MV-4-11 (cell line): ENCODE results near the gene PPP1R27.

Experiments used
- DNase-seq: peaks from one replicate; lab custom pipeline; 2025; lab: John Stamatoyannopoulos, UW

Gene PPP1R27

GRCh38 chr17:81834831-81835267 is at the start of gene PPP1R27:
Gene PPP1R27 (minus strand): TSS chr17:81835050. CDS start chr17:81834953, 97 bp downstream.
- DNase-seq = peak; percentile 79

- DNase-seq = no peak
Measured at GRCh38 chr17:81884520-81884919, 49.7 kb upstream of the PPP1R27 start.

GRCh38 chr17:81879121-81879520 is 44.3 kb upstream of the PPP1R27 start:
- DNase-seq = no peak

- no peak for DNase-seq
Measured at GRCh38 chr17:81878294-81878693, 43.4 kb upstream of the PPP1R27 start.

GRCh38 chr17:81877569-81877968 is 42.7 kb upstream of the PPP1R27 start:
- no peak for DNase-seq

GRCh38 chr17:81871387-81872230 is 36.8 kb upstream of the PPP1R27 start:
- DNase-seq = peak; percentile 78

- no peak for DNase-seq
Measured at GRCh38 chr17:81870981-81871386, 36.1 kb upstream of the PPP1R27 start, which contains the start of gene ARHGDIA. Gene ARHGDIA (minus strand): TSS chr17:81871337. CDS start chr17:81869930, 1,407 bp downstream.

- peak; percentile 15 for DNase-seq
Measured at GRCh38 chr17:81870131-81870980, 35.5 kb upstream of the PPP1R27 start.

- DNase-seq = peak; percentile 23
Measured at GRCh38 chr17:81869221-81870130, 34.6 kb upstream of the PPP1R27 start.

GRCh38 chr17:81868674-81869220 is 33.9 kb upstream of the PPP1R27 start:
- no peak for DNase-seq

GRCh38 chr17:81867991-81868673 is 33.3 kb upstream of the PPP1R27 start:
- DNase-seq = no peak

- DNase-seq = peak; percentile 61
Measured at GRCh38 chr17:81867170-81867990, 32.5 kb upstream of the PPP1R27 start.

GRCh38 chr17:81866440-81867169 is 31.8 kb upstream of the PPP1R27 start:
- no peak for DNase-seq

- DNase-seq = no peak
Measured at GRCh38 chr17:81865733-81866439, 31.0 kb upstream of the PPP1R27 start.

GRCh38 chr17:81865358-81865732 is 30.5 kb upstream of the PPP1R27 start:
- no peak for DNase-seq

GRCh38 chr17:81863833-81864768 is 29.3 kb upstream of the PPP1R27 start:
- DNase-seq = no peak

- DNase-seq = peak; percentile 38
Measured at GRCh38 chr17:81863123-81863675, 28.3 kb upstream of the PPP1R27 start.
